ENCODE results near the gene KRTAP5-5.
"Not testable (repeated sequence)": the region's sequence is repeated elsewhere in the genome, so short reads cannot be mapped to it uniquely, and the experiment has no call there.

KRTAP5-5 gene

GRCh38 chr11:1665313-1665712 is 35.7 kb downstream of the KRTAP5-5 start:
- H3K27ac Mint-ChIP-seq = no peak overlapping the region
- no peak overlapping the region for H3K4me3 Mint-ChIP-seq
- peaks cover 59% of the 10 kb centered on the region for H3K27me3 Mint-ChIP-seq
- H3K4me1 Mint-ChIP-seq (ENCODE audit: low read depth) = no peaks in the 10 kb centered on the region
- no peaks in the 10 kb centered on the region for H3K9me3 Mint-ChIP-seq
- intact Hi-C loops (cut with micrococcal nuclease) = no loop called here
- no peaks in the 10 kb centered on the region for H3K36me3 Mint-ChIP-seq (ENCODE audit: low read depth)

DNA sequence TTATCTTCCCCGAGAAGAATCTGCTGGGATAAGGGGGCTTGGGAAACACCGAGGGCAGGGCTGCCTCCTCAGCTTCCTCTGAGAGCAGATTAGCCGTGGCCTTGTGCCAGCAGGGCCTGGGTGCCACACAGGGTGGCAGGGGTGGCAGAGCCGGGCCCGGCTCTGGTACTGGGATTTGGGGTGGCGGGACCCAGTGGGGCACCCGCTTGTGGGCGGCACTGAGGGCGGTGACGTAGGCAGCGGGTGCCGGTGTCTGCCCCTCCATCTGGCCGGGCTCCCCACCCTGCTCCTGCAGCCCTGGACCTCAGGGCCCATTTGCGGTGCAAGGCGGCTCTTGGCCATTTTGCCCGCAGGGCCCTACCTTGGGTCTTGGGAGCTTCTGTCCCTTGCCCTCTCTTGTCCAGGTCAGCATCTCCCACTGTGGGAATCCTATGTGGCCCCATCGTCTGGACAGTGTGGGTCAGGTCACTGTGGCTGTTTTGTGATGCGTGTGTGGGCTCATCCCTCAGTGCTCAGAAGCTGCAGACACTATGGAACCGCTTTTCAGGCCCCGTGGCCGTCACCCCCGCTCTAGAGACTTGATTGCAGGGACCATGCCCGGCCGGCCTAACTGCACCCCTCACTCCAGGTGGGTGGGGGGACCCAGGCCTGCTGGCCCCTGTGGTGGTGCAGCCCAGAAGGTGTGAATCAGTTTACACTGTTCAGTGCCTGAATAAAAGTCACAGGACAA is 37.7 kb downstream of the KRTAP5-5 start:
- intact Hi-C loops (cut with micrococcal nuclease) = no loop called here
- H3K27ac Mint-ChIP-seq = no peak overlapping the region
- no peaks in the 10 kb centered on the region for H3K4me1 Mint-ChIP-seq (ENCODE audit: low read depth)
- no peak overlapping the region for H3K4me3 Mint-ChIP-seq
- H3K9me3 Mint-ChIP-seq = no peaks in the 10 kb centered on the region
- H3K27me3 Mint-ChIP-seq = peaks cover 55% of the 10 kb centered on the region
- H3K36me3 Mint-ChIP-seq (ENCODE audit: low read depth) = no peaks in the 10 kb centered on the region

DNA sequence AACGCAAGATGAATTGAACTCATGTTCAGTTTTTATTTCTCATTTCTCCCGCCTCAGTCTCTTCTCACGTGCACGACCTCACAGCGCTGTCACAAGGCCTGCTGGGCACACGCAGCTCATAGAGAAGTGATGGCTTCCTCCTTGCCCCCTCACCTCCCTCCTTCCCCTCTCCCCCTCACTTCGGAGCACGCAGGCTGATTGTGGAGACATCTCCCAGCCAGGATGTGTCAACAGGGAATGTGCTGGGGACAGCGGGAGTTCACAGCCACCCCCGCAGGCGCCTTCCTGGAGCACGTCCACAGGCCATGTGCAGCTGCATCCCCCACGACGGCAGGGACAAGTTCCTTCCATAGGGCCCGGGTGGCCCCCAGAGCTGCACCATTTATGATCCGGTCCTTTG is 38.3 kb downstream of the KRTAP5-5 start:
- Mint-ChIP-seq H3K27ac (no peak overlapping the region), H3K9me3 (no peaks in the 10 kb centered on the region), H3K27me3 (peaks cover 53% of the 10 kb centered on the region), H3K4me3 (no peak overlapping the region), H3K36me3 (ENCODE audit: low read depth) (no peaks in the 10 kb centered on the region), H3K4me1 (ENCODE audit: low read depth) (no peaks in the 10 kb centered on the region)
- intact Hi-C loops (cut with micrococcal nuclease) = no loop called here

DNA sequence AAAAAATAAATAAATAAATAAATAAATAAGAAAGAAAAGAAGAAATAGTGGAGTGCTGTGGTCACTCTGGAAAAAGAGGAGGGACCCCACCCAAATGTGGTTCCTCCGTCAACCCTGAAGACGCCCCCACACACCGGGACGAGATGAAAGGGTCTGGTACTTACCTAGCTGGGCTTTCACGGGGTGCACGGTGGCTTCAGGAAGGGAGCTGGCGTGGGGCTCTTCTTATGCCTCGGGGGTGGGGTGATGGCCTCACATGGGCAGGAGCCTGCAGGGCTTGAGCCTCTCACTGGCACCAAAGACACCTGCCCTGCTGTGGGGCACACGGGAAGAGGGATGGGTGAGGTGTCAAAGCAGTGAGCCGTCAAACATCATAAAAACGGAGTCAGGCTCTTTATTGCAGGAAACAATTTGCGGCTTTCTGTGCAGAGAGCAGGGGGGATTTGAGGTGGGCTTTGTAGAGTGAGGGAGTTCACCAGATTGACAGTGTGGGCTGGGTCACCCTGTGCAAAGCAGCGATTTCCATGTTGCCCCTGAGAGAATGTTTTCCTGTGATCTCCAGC is 39.4 kb downstream of the KRTAP5-5 start:
- Mint-ChIP-seq H3K27me3 (peaks cover 60% of the 10 kb centered on the region), H3K27ac (no peak overlapping the region), H3K36me3 (ENCODE audit: low read depth) (no peaks in the 10 kb centered on the region)

DNA sequence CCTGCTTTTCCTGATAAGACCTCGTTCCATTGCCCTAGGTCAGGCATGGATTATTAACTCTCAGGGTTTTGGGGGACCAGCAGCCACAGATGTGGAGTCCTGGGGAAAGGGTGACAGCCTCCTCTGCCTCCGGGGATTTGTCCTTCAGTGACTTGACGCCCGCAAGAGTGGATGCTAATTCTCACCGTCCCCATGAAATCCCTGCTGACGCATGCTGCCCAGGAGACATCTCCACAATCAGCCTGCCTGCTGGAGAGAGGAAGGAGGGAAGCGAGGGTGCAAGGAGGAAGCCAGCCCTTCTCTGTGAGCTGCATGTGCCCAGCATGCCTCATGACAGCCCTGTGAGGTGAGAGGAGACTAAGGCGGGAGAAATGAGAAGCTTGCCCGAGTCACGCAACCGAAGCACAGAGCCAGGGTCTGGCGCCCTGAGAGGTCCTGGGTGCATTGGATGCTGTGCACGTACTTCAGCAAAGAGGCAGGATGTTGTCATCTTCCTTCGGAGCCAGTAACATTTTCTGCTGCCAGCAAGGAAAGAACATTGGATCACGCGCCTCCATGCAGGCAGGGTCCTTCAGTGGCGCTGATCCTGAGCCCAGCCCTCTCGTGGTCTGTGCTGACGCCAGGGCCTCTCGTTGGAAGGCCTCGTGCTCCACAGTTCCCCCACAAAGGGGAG is 40.1 kb downstream of the KRTAP5-5 start:
- H3K9me3 Mint-ChIP-seq = no peaks in the 10 kb centered on the region
- intact Hi-C loops (cut with micrococcal nuclease) = no loop called here
- H3K36me3 Mint-ChIP-seq (ENCODE audit: low read depth) = no peaks in the 10 kb centered on the region
- H3K4me1 Mint-ChIP-seq (ENCODE audit: low read depth) = no peaks in the 10 kb centered on the region
- no peak overlapping the region for H3K4me3 Mint-ChIP-seq
- no peak overlapping the region for H3K27ac Mint-ChIP-seq
- peaks cover 66% of the 10 kb centered on the region for H3K27me3 Mint-ChIP-seq

More for the DNA sequence above, 39.4 kb downstream of the KRTAP5-5 start:
- intact Hi-C loops (cut with micrococcal nuclease) = no loop called here
- no peaks in the 10 kb centered on the region for H3K4me1 Mint-ChIP-seq (ENCODE audit: low read depth)
- H3K9me3 Mint-ChIP-seq = no peaks in the 10 kb centered on the region
- no peak overlapping the region for H3K4me3 Mint-ChIP-seq

GRCh38 chr11:1670457-1670856 is 40.9 kb downstream of the KRTAP5-5 start:
- H3K9me3 Mint-ChIP-seq; H3K36me3 Mint-ChIP-seq (ENCODE audit: low read depth); intact Hi-C loops (cut with micrococcal nuclease); H3K4me1 Mint-ChIP-seq (ENCODE audit: low read depth); H3K27ac Mint-ChIP-seq; H3K4me3 Mint-ChIP-seq: not testable (repeated sequence)
- peaks cover 68% of the 10 kb centered on the region for H3K27me3 Mint-ChIP-seq

GRCh38 chr11:1670905-1671371 is 41.4 kb downstream of the KRTAP5-5 start:
- intact Hi-C loops (cut with micrococcal nuclease) = no loop called here
- Mint-ChIP-seq H3K9me3 (no peaks in the 10 kb centered on the region), H3K27me3 (peaks cover 71% of the 10 kb centered on the region), H3K4me3 (no peak overlapping the region), H3K36me3 (ENCODE audit: low read depth) (no peaks in the 10 kb centered on the region), H3K4me1 (ENCODE audit: low read depth) (no peaks in the 10 kb centered on the region), H3K27ac (no peak overlapping the region)

- H3K4me3 Mint-ChIP-seq = no peak overlapping the region
- no peaks in the 10 kb centered on the region for H3K36me3 Mint-ChIP-seq (ENCODE audit: low read depth)
- intact Hi-C loops (cut with micrococcal nuclease) = no loop called here
- H3K27me3 Mint-ChIP-seq = peaks cover 74% of the 10 kb centered on the region
- no peak overlapping the region for H3K27ac Mint-ChIP-seq
- no peaks in the 10 kb centered on the region for H3K9me3 Mint-ChIP-seq
- H3K4me1 Mint-ChIP-seq (ENCODE audit: low read depth) = no peaks in the 10 kb centered on the region
These were observed 42.1 kb downstream of the KRTAP5-5 start for GRCh38 chr11:1671658-1672057.

DNA sequence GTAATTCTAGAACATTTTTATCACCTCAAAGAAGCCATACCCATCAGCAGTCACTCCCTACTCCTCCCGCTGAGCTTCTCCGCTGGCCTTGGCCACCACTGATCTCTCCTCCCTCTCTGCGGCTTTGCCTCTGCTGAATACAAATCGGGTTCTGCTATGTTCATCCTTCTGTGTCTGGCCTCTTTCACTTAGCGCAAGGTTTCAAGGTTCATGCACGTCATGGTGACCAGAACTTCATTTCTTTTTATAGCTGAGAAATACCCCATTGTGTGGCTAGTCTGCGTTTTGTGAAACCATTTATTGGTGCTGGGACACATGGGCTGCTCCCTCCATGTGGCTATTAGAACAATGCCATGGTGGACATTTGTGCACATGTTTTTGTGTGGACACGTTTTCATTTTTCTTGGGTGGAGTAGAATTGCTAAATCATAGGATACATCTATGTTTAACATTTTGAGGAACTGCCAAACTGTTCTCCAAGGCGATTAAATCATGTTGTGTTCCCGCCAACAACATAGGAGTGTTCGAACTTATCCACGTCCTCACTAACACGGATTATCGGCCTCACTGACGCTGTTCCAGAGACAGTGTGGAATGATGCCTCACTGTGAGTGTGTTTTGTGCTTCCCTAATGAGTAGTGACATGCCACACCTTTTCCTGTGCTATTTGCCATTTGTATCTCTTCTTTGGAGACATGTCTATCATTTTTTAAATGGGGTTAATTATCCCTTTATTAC is 43.2 kb downstream of the KRTAP5-5 start:
- H3K36me3 Mint-ChIP-seq (ENCODE audit: low read depth) = no peaks in the 10 kb centered on the region
- intact Hi-C loops (cut with micrococcal nuclease) = no loop called here
- H3K27ac Mint-ChIP-seq = no peak overlapping the region
- no peaks in the 10 kb centered on the region for H3K4me1 Mint-ChIP-seq (ENCODE audit: low read depth)
- H3K27me3 Mint-ChIP-seq = peaks cover 74% of the 10 kb centered on the region
- H3K9me3 Mint-ChIP-seq = no peaks in the 10 kb centered on the region
- no peak overlapping the region for H3K4me3 Mint-ChIP-seq

GRCh38 chr11:1673446-1674172 is 44.0 kb downstream of the KRTAP5-5 start:
- Mint-ChIP-seq H3K4me1 (ENCODE audit: low read depth) (no peaks in the 10 kb centered on the region), H3K4me3 (no peak overlapping the region), H3K9me3 (no peaks in the 10 kb centered on the region), H3K27ac (no peak overlapping the region), H3K36me3 (ENCODE audit: low read depth) (no peaks in the 10 kb centered on the region), H3K27me3 (peaks cover 69% of the 10 kb centered on the region)
- intact Hi-C loops (cut with micrococcal nuclease) = no loop called here

DNA sequence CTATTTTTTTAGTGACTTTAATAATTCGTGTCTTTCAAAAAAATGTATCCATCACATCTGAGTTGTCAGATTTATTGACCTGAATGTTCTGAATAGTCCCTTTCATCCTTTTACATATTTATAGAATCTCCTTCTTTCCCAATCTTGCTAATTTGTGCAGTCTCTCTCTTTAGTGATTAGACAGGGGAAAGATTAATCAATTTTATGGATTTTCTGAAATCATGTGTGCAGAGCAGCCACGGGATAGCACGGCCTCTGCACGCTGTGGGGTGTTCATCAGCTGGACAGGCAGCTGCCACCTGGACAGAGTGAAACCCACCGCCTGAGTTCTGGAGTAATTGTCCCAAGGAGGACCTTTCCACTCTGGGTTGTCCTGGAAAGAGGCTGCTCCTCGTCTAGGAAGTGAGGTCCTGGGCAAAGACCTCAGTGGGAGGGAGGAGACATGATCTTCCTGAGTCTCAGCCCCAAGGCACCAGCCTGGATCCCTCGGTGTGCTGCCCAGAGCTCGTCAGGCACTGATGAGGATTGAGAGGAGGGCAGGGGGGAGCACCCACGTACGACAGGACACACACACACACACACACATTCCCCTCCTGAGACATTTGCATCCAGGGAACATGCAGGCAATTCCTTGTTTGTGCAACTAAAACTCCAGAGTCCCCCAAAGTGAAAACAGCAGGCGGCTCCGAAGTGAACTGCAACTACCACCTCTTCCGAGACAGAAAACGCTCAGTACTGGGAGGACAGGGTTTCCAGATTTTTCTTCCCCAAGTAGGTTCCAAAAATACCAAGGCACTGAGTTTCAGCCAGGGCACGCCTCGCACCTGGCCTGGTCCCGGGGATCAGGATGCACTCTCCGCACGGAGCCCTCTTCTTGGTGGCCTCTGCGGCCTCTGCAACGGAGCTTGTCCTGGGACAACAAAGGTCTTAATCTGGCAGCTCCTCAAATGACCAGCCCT is 44.9 kb downstream of the KRTAP5-5 start:
- Mint-ChIP-seq H3K4me3 (no peak overlapping the region), H3K9me3 (no peaks in the 10 kb centered on the region), H3K4me1 (ENCODE audit: low read depth) (no peaks in the 10 kb centered on the region), H3K36me3 (ENCODE audit: low read depth) (no peaks in the 10 kb centered on the region), H3K27me3 (peaks cover 60% of the 10 kb centered on the region), H3K27ac (no peak overlapping the region)
- intact Hi-C loops (cut with micrococcal nuclease) = no loop called here

GRCh38 chr11:1675536-1676228 is 46.1 kb downstream of the KRTAP5-5 start:
- Mint-ChIP-seq H3K4me3 (no peak overlapping the region), H3K9me3 (no peaks in the 10 kb centered on the region), H3K27me3 (peaks cover 55% of the 10 kb centered on the region), H3K36me3 (ENCODE audit: low read depth) (no peaks in the 10 kb centered on the region), H3K4me1 (ENCODE audit: low read depth) (no peaks in the 10 kb centered on the region), H3K27ac (no peak overlapping the region)
- intact Hi-C loops (cut with micrococcal nuclease) = no loop called here
